NCI-H1436 treated with DMSO at 0.1 percent for 48 hours (cell line): ENCODE measurements around the gene SSR2.
A peak's percentile ranks its signal among the peaks of the same experiment; 100 is the strongest.

Source experiments
- DNase-seq: peaks from one replicate; lab custom pipeline; 2025; lab: John Stamatoyannopoulos, UW

Gene SSR2

DNA sequence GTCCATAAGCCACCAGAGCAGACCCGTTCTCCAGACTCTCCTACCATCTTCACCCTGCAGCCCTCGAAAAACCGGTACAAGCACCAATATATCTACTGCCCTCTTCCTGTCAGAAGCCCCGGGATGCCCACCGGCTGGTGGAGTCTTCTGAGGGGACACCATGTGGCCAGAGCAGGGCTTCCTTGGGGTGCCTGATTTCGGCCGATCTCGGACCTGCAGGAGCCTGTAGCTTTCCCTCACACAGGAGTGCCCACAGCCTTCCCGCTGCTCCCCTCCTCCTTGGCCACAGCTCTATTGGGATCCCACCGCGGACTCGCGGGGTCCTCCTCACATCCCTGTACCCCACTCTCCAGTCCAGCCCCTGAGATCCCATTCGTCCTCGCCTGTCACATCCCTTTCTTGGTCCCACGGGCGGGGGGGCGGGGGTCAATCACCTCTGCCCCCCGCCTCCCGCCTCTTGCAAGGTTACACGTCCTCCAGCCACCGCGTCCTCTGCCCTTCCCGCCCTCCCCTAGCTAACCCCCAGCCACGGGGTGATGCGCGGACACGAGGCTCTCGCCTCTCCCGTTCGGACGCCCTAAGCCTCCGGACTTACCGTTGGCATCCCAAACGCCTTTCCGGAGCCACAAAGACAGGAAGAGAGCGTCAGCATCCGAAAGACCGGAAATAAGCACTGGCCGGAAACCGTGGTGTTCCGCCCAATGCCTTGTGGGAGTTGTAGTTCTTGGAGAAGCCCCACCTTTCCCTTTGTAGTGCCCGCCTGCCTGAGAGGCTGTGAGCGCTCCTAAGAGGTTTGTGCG lies at the start of gene SSR2:
Gene SSR2, minus strand, starts transcription at position 659 of the 800 bp plus-strand sequence. CDS start 784 bp downstream, outside the sequence.
- peak; percentile 68 for DNase-seq

DNA sequence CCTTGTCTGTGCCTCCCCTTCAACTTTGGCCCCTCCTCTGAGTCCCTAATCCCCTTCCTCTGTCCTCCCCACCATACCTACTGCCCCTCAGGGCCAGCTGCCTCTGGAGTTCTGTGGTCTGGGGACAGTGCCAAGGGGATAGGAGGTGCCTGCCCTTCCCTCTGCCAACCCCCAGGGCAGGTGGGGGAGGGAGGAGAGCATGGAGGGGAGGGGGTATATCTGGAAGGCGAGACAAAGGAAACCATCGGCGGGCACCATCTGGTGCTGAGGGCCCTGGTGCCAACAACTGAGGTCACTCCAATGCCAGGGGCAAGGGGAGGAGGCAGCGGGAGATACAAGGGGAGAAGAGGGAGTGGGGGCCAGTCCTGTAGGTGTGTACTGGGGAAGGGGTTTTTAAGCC lies 49.8 kb upstream of the SSR2 start:
- DNase-seq: no peak

DNA sequence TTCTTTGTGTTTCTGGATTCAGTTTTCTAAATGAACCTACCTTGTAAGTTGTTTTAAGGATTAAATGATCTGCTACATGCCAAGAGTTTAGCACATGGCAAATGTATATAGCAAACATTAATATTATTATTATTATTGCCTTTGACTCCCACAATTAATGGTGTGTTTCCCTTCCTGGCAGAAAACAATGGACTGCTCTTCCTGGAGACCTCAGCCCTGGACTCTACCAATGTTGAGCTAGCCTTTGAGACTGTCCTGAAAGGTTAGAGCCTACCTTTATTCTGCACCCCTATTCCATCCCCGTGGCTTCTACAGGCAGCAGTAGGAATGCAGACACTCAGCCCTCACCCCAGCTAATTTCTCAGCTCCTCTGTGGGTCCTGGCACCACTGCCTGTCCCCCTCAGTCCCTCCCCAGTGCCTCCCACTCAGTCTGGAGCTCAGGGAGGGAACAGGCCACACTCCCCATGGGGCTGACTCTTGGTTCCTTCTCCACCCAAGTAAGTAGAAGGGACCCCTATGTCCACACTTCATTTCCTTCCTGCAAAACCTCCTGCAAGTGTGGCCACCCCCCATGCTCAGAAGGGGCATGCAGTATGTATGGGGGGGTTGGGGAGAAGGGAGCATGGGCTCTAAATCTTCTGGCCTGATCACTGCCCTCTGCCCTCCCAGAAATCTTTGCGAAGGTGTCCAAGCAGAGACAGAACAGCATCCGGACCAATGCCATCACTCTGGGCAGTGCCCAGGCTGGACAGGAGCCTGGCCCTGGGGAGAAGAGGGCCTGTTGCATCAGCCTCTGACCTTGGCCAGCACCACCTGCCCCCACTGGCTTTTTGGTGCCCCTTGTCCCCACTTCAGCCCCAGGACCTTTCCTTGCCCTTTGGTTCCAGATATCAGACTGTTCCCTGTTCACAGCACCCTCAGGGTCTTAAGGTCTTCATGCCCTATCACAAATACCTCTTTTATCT lies 49.0 kb upstream of the SSR2 start:
- no peak for DNase-seq

DNA sequence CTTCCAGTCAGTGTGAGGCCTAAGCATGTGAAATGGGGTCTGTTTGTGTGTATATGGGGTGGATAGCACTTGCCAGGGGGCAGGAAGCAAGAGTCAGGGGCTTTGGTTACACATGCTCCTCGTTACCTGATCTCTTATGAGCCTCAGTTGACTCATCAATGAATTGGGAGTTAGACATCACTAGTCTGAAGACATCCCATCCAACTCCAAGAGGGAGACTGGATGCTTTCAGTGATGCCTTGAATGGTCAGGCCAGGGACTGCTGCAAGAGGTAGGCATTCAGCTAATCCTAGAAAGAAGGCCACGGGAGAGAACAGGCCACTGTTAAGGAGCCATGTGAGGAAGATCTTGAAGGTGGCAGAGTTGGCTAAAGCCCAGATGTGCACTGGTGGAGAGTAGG lies 46.5 kb upstream of the SSR2 start:
- no peak for DNase-seq

DNA sequence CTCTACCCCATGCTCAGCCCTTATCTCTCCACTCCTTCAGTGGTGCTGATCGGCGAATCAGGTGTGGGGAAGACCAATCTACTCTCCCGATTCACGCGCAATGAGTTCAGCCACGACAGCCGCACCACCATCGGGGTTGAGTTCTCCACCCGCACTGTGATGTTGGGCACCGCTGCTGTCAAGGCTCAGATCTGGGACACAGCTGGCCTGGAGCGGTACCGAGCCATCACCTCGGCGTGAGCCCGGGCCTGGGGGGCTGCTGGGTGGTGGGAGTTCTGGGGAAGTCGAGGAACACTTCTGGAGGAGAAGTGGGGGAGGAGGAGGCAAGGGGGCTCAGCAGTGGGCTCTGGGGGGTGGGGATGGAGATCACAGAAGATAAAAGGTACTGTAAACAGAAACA lies 45.1 kb upstream of the SSR2 start:
- no peak for DNase-seq

DNA sequence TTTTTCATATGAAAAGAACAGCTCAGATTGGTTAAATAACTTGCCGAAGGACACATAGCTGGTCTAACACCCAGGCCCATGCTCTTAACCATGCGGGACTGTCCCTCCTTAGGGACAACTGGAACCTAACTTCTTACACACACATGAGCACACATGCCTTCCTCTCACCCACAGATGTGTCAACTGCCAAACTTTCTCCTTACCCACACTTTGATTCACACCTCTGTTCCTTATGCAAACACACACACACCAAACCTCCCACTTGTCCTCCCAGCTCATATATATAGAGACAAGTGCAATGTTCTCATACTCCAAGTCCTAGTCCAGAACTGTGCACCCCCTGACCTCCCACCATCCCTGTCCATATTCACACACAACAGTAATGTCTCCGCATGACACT lies 44.5 kb upstream of the SSR2 start:
- no peak for DNase-seq

DNA sequence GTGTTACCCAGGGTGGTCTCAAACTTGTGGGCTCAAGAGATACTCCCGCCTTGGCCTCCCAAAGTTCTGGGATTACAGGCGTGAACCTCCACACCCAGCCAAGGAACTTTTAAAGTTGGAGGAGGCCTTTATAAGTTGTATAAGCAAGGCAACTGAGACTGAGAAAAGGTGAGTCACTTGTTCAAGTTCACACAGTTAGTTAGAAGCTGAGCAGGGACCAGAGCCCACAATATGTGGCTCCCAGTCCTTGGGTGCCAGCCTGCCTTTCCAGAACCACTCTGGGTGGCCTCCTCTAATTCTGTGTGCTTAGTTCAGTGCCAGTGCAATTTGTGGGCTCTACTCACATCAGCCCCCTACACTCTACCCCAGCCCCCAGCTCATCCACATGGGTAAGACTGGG lies 43.9 kb upstream of the SSR2 start:
- DNase-seq: no peak

DNA sequence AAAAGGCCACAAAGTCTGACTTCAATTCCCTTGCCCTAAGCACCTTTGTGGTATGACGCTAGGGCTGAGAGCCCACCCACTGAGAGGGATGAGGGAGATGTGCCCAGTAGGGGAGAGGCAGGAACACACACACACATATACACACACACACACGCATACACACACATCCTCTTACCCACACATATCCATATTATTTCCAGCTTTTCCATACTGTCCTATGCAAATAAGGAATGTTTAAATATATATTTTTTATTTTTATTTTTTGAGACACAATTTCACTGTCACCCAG lies 43.2 kb upstream of the SSR2 start:
- DNase-seq: no peak

DNA sequence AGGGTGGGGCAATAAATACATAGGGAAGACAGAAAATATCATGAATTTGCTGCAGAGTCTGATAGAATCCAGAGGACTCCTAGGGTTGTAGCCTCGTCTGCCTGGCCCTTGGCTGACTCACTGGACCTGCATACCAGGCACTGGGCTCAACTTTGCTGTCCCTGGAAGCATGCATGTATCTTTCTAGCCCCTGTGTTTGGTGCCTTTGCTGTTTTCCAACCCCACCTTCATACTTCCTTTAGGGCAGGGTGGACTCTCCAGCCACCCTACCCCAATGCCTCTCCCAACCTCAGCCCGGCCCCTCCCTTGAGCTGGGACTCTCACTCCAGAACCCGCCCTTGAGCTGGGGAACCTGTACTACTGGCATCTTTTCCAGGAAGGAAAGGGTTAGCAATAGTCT lies 41.4 kb upstream of the SSR2 start:
- DNase-seq: no peak

DNA sequence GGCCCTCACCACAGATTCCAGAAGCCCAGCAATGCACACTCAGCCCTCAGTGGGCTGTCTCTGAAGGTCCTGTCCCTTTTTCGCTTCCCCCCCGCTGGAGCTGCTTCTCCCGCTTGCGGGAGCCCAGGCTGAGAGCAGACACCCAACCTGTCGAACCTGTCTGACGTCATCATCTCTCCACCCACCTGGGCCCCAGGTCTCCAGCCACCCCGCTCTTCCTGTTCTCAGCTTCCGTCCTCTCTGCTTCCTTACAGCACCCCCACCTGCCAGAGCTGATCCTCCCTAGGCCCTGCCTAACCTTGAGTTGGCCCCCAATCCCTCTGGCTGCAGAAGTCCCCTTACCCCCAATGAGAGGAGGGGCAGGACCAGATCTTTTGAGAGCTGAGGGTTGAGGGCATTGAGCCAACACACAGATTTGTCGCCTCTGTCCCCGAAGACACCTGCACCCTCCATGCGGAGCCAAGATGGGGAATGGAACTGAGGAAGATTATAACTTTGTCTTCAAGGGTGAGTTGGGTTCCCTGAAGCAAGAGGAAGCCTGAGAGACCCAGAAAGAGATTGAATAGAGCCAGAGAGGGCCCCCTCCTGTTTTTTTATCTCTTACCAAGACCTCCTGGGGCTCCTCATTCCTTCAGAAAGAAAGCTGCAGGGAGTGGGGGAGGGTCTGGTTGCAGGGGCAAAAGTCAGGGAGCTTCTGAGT lies 40.3 kb upstream of the SSR2 start, which contains the start of gene RAB25:
Gene RAB25, plus strand, starts transcription at position 224 of the 700 bp plus-strand sequence. Its CDS starts 241 bp downstream, at position 465.
- DNase-seq: no peak

DNA sequence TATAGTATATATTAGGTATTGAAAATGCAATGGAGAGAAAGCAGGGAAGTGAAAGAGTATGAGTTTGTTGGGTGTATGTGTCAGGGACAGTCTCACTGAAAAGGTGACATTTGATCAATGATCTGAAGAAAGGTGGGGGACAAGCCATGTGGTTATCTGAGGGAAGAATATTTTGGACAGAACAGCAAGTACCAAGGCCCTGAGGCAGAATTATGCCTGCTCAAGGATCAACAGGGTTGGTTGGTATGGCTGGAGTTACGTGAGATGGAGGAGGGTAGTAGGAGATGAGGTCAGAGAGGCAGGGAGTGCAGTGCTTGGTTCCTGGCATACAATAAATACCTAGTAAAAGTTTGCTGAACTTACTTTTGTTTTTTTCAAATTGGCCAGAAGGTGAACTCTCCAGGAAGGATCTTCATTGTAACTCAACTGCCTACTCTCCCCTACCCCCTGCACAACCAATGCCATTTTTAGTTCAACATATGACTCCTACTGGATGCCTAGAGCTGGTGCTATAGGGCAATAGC lies 35.6 kb upstream of the SSR2 start:
- DNase-seq: no peak

DNA sequence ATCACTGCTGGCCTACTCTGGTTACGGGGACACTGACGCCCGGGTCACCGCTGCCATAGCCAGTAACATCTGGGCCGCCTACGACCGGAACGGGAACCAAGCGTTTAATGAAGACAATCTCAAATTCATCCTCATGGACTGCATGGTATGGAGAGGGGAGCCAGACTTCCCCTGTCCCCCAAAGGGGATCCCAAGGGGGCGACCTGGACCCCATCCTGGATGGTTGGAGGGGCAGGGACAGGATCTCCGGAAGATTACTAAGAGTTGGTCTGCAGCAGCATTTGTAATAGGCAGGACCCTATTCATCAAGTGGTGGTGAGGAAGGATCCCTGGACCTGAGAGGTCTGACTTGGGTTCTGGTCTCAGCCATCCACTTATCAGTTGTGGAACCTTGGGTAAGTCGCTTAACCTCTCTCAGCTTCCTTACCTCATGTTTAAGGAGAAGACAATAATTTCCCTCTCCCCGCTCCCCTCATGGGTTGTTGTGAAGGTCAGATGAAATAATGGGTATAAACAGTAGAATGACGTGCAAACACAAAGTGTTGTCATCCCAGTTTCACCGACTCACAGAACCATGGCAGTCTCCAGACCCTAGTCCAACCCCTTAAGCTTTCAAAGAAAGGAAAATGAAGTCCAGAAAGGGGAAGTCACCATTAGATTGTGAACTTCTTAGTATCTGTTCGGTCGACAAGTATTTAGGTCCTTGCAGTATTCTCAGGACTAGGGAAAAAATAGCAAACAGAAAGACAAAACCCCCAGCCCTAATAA lies 34.7 kb upstream of the SSR2 start:
- DNase-seq: no peak

DNA sequence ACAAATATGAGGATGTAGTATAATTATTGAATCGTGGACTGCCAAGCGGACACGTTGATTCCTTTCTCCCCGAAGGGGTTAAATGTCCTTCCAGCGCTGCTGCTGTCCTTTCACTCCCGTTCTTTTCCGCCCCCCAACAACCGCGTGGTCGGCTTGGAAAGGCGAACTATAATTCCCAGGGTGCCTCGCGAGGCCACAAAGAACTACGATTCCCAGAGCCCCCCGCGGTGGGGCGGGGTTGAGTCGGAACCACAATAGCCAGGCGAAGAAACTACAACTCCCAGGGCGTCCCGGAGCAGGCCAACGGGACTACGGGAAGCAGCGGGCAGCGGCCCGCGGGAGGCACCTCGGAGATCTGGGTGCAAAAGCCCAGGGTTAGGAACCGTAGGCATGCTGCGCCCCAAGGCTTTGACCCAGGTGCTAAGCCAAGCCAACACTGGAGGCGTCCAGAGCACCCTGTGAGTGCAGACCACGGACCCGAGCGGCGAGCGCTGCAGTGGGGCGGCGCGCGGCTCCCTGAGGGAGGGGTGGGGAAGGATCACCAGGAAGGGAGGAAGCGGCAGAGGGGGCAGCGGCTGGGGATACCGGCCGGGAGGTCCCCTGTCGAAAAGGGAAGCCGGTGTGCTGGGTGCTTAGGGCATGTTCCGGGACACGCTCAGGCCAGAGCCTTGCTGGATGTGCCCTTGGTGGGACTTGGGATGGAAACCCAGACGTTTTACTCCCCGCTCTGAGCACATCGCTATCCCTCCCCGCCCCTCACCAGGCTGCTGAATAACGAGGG lies 33.9 kb upstream of the SSR2 start, which contains the start of gene LAMTOR2:
Gene LAMTOR2, plus strand, starts transcription at position 283 of the 781 bp plus-strand sequence. Its CDS starts 108 bp downstream, at position 391.
- DNase-seq: peak; percentile 77

DNA sequence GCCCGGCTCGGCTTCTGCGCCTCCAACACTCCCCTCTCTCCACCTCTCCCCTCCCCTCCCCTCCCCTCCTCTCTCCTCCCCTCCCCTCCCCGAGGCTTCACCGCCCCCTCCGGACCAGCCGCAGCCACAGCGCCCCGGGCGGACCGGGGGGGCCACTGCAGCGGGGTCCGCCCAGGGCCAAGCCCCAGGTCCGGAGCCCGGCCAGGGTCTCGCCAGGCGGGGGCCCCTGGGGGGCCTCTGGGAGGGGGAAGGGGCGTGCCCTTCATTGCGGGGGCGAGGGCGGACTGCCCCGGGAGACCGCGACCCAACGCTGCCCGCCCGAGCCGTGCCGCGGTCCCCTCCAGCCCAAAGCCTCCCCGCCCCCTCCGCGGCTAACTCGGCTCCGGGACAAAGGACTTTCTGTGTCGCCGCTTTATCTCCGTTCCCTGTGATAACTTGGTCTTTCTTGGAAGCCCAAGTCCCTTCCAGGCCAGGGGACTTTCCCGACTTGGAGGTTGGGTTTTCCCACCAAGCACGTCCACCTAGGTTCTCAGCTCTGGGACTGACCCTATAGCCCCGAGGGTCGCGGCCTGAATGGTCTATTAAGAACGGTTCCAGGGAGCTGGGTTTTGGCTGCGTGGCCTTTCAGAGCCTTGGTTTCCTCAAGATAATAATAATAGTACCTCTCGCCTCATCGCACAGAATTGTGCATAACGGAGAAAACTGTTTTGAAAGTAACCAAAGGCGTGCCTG lies 33.2 kb upstream of the SSR2 start, which contains the start of gene UBQLN4:
Gene UBQLN4, minus strand, starts transcription at position 31 of the 732 bp plus-strand sequence. CDS start 97 bp downstream, outside the sequence.
- no peak for DNase-seq

DNA sequence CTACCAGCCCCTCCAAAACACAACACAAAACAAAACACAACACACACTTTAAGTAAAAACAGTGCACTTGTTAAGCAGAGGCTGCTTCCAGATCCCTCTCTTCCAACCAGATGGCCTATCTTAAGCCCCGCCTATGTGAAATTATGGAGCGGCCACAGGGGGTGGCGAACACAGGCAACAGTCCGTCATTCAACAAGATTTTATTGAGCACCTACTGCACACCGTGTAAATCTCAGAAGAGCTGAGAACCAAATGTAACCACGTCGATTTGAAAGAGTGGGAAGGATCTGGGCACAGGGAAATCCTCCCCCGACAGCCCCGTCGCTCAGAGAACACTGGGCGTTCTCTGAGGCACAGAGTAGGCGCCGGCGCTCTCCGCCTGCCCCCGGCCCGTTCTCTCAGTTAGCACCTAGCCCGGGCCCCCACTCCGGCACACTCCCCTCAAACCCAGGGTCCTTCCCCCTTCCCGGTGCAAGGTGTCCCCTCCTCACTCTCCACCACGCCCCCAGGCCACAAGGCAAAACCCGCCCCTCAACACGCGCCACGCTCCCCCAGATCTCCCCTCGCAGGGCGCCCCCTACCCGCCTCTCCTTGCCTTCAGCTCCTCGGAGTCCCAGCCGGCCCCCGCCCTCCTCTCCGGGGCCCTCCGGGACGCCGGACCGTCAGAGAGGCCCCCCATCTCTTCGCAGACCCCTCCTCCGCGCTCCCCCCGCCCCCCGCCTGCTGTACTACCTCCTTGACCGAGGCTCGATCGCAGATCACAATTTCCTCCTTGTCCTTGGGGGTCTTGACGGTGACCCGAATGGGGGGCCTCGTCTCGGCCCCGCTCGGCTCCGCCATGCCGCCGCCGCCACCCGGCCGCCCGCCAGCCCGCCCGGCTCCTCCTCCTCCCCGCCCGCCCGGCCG lies 32.4 kb upstream of the SSR2 start:
- DNase-seq: no peak

DNA sequence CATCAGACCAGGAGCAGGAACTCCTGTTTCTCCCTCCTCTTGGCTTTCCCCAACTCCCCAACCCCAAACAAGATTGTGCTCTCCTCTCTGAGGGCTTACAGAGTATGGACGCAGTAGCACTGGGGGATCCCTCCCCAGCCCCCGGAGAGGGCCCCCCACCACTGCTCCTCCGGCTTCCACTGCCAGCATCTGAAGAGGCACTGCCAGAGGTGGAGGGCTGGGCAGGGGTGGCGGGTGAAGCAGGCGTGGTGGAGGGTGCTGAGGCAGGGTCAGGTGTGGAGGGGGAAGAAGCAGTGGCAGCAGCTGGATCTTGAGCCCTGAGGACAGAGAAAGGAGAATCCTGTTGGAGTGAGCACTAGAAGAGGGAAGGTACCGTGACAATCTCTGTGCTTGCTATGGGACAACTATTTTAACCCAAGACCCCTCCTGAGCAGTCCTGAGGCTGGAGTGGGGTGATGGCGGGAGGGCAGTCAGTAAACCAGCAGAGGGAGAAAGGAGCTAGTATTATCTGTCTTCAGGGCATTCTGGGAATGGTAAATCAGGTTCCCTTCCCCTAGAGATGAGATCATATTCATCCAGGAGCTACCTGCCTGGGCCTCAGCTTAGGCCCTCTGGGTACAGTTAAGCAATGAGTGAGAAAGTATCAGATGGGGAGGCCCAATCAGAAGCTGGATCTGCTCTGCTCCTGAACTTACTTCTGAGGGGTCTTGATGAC lies 30.4 kb upstream of the SSR2 start:
- no peak for DNase-seq

DNA sequence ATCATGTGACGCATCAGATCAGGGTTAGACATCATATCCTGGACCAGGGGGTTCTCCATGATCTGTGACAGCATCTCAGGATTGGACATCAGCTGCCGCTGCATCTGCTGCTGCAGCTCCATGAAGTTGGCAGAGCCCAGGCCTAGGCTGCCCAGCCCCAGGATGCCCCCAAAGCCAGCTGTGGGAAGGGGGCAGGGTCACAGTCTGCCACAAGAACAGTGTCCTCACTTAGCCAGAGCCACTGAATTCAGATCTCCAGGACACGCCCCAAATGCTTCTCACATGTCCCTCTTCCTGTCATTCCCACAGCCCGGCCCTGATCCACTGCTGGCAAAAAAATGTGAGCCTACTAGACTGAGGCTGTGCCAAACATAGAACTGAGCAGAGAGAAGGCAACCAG lies 29.6 kb upstream of the SSR2 start:
- DNase-seq: no peak
